Neural progenitor cell (in vitro differentiated cells): ENCODE data around the gene ZNF587B. TPM values are rescaled to one million over a fixed set of nuclear protein-coding genes. Genes with fewer than 3 reads are reported as not detected.

Source experiments
- DNase-seq: peaks from one replicate; pipeline ENCODE4 v3.0.0-alpha.2; 2016; ENCODE audit warnings: low spot score
- H2AFZ ChIP-seq: fragments of 200-600 bp; sonication (generic); replicated peaks from 2 replicates; pipeline ENCODE4 v1.6.1; 2016; ENCODE audit warnings: antibody characterized with exemption
- H3F3A ChIP-seq: fragments of 200-600 bp; sonication (generic); 2 replicates; pipeline ENCODE4 v1.6.1; 2016; ENCODE audit warnings: antibody characterized with exemption, low read depth
- H3K27ac ChIP-seq: fragments of 200-600 bp; sonication (generic); 2 replicates; pipeline ENCODE4 v1.5.1; 2016; ENCODE audit warnings: mild to moderate bottlenecking
- H3K27me3 ChIP-seq: fragments of 200-600 bp; sonication (generic); 2 replicates; pipeline ENCODE4 v1.6.1; 2016; ENCODE audit warnings: mild to moderate bottlenecking, moderate library complexity
- H3K36me3 ChIP-seq: fragments of 200-600 bp; sonication (generic); 2 replicates; pipeline ENCODE4 v1.5.1; 2016
- H3K4me1 ChIP-seq: fragments of 200-600 bp; sonication (generic); 2 replicates; pipeline ENCODE4 v1.6.1; 2016; ENCODE audit warnings: mixed run types
- H3K4me2 ChIP-seq: fragments of 200-600 bp; sonication (generic); 2 replicates; pipeline ENCODE4 v1.6.1; 2016
- H3K4me3 ChIP-seq: fragments of 200-600 bp; sonication (generic); 2 replicates; pipeline ENCODE4 v1.5.1; 2016
- H3K79me2 ChIP-seq: fragments of 200-600 bp; sonication (generic); 2 replicates; pipeline ENCODE4 v1.6.1; 2016; ENCODE audit warnings: low read depth
- H3K9ac ChIP-seq: fragments of 200-600 bp; sonication (generic); 2 replicates; pipeline ENCODE4 v1.6.1; 2016
- H3K9me3 ChIP-seq: fragments of 200-600 bp; sonication (generic); 2 replicates; pipeline ENCODE4 v1.5.1; 2016; ENCODE audit warnings: low read depth
- H4K20me1 ChIP-seq: fragments of 200-600 bp; sonication (generic); 2 replicates; pipeline ENCODE4 v1.6.1; 2016; ENCODE audit warnings: low read depth
- H3K27ac Mint-ChIP-seq: 3 replicates; pipeline ENCODE4 v1.8.0; 2021; ENCODE audit warnings: mixed read lengths
- H3K27me3 Mint-ChIP-seq: 2 replicates; pipeline ENCODE4 v1.8.0; 2022; ENCODE audit warnings: low read depth, mild to moderate bottlenecking, inconsistent platforms, moderate library complexity, mixed read lengths; ENCODE audit not compliant: insufficient read depth
- H3K36me3 Mint-ChIP-seq: 3 replicates; pipeline ENCODE4 v1.8.0; 2021; ENCODE audit warnings: mixed read lengths
- H3K4me1 Mint-ChIP-seq: 3 replicates; pipeline ENCODE4 v1.8.0; 2021; ENCODE audit warnings: mixed read lengths
- H3K4me3 Mint-ChIP-seq: 3 replicates; pipeline ENCODE4 v1.8.0; 2021; ENCODE audit warnings: mild to moderate bottlenecking, moderate library complexity, mixed read lengths
- H3K9me3 Mint-ChIP-seq: 3 replicates; pipeline ENCODE4 v1.8.0; 2020; ENCODE audit warnings: mixed read lengths
- CTCF ChIP-seq: fragments of 200-600 bp; sonication (generic); IDR thresholded peaks from 2 replicates; pipeline ENCODE4 v1.5.1; 2017; ENCODE audit warnings: antibody characterized with exemption, mild to moderate bottlenecking
- EZH2 ChIP-seq: fragments of 200-600 bp; sonication (generic); IDR thresholded peaks from 2 replicates; pipeline ENCODE4 v1.6.1; 2017; ENCODE audit warnings: antibody characterized with exemption, mild to moderate bottlenecking, moderate library complexity
- EZH2phosphoT487 ChIP-seq: fragments of 200-600 bp; sonication (generic); IDR thresholded peaks from 2 replicates; pipeline ENCODE4 v1.6.1; 2017; ENCODE audit warnings: antibody characterized with exemption
- total RNA-seq: library from RNA; depleted of rRNA; stranded (reverse); fragments of >200 nt; gene quantifications from 2 replicates; pipeline ENCODE4 v1.2.3, GENCODE V29; 2015; ENCODE audit warnings: low replicate concordance

ZNF587B gene
- total RNA-seq, 1 donor from 2014 or later = 24.7 TPM

- H3K79me2 ChIP-seq = peaks cover 26% of the 10 kb centered on the region
- no peak for TF ChIP-seq EZH2phosphoT487
- no peak for TF ChIP-seq CTCF
- TF ChIP-seq EZH2 = no peak
- H3F3A ChIP-seq = peaks cover 7% of the 10 kb centered on the region
- no peaks in the 10 kb centered on the region for H3K27me3 ChIP-seq
- H3K9me3 ChIP-seq = no peaks in the 10 kb centered on the region
- H3K4me1 Mint-ChIP-seq = peaks cover 20% of the 10 kb centered on the region
- H3K4me2 ChIP-seq = peak overlapping the region; percentile 92
- H3K27ac ChIP-seq = no peak overlapping the region
- H3K27ac Mint-ChIP-seq = peak overlapping the region; percentile 78
- no peaks in the 10 kb centered on the region for H3K9me3 Mint-ChIP-seq
- peaks cover 14% of the 10 kb centered on the region for H4K20me1 ChIP-seq
- peak overlapping the region; percentile 95 for H3K4me3 Mint-ChIP-seq
- peak overlapping the region; percentile 78 for H3K4me3 ChIP-seq
- H3K9ac ChIP-seq = peak overlapping the region; percentile 77
- H3K4me1 ChIP-seq = no peaks in the 10 kb centered on the region
- no peaks in the 10 kb centered on the region for H3K27me3 Mint-ChIP-seq
- peaks cover 24% of the 10 kb centered on the region for H3K36me3 Mint-ChIP-seq
- DNase-seq = no peak
- H2AFZ ChIP-seq = no peak overlapping the region
- no peaks in the 10 kb centered on the region for H3K36me3 ChIP-seq
These were observed 16.1 kb upstream of the ZNF587B start for GRCh38 chr19:57813919-57814504.

- H3K27ac Mint-ChIP-seq = peak within 1 kb of the TSS; percentile 78
- H3K9me3 ChIP-seq = no peaks in the 10 kb centered on the region
- H3K4me3 Mint-ChIP-seq = peak within 1 kb of the TSS; percentile 95
- H3K79me2 ChIP-seq = peaks cover 28% of the 10 kb centered on the region
- peaks cover 14% of the 10 kb centered on the region for H4K20me1 ChIP-seq
- H2AFZ ChIP-seq = peak within 1 kb of the TSS; percentile 46
- no peaks in the 10 kb centered on the region for H3K4me1 ChIP-seq
- peak within 1 kb of the TSS; percentile 78 for H3K4me3 ChIP-seq
- peaks cover 24% of the 10 kb centered on the region for H3K4me1 Mint-ChIP-seq
- no peaks in the 10 kb centered on the region for H3K9me3 Mint-ChIP-seq
- peak; percentile 96 for DNase-seq
- H3F3A ChIP-seq = peaks cover 11% of the 10 kb centered on the region
- no peak within 1 kb of the TSS for H3K27ac ChIP-seq
- H3K27me3 ChIP-seq = no peaks in the 10 kb centered on the region
- peaks cover 18% of the 10 kb centered on the region for H3K36me3 Mint-ChIP-seq
- H3K27me3 Mint-ChIP-seq = no peaks in the 10 kb centered on the region
- H3K36me3 ChIP-seq = no peaks in the 10 kb centered on the region
- TF ChIP-seq EZH2 = no peak
- TF ChIP-seq EZH2phosphoT487 = no peak
- TF ChIP-seq CTCF = no peak
- peak within 1 kb of the TSS; percentile 77 for H3K9ac ChIP-seq
- H3K4me2 ChIP-seq = peak within 1 kb of the TSS; percentile 92
These were observed 15.4 kb upstream of the ZNF587B start, which contains the start of gene ZNF552 for GRCh38 chr19:57814505-57815246. Gene ZNF552, minus strand, starts transcription at chr19:57814913. Its CDS starts 170 bp downstream, at chr19:57814743.

GRCh38 chr19:57815247-57816075 is 14.6 kb upstream of the ZNF587B start:
- Histone ChIP-seq H4K20me1 (peaks cover 14% of the 10 kb centered on the region), H3K9me3 (no peaks in the 10 kb centered on the region), H2AFZ (peak overlapping the region; percentile 46), H3K27ac (no peak overlapping the region), H3F3A (peaks cover 11% of the 10 kb centered on the region), H3K27me3 (no peaks in the 10 kb centered on the region), H3K4me3 (peak overlapping the region; percentile 78), H3K36me3 (no peaks in the 10 kb centered on the region), H3K9ac (no peak overlapping the region), H3K79me2 (peaks cover 36% of the 10 kb centered on the region), H3K4me2 (peak overlapping the region; percentile 32), H3K4me1 (peaks cover 2% of the 10 kb centered on the region)
- no peaks in the 10 kb centered on the region for H3K27me3 Mint-ChIP-seq
- DNase-seq = no peak
- H3K27ac Mint-ChIP-seq = peak overlapping the region; percentile 72
- TF ChIP-seq EZH2 (no peak), EZH2phosphoT487 (no peak), CTCF (no peak)
- H3K4me3 Mint-ChIP-seq = peak overlapping the region; percentile 95
- peaks cover 14% of the 10 kb centered on the region for H3K36me3 Mint-ChIP-seq
- no peaks in the 10 kb centered on the region for H3K9me3 Mint-ChIP-seq
- H3K4me1 Mint-ChIP-seq = peaks cover 32% of the 10 kb centered on the region
